ENCODE results near the gene BCR.
"Not testable (repeated sequence)": the region's sequence is repeated elsewhere in the genome, so short reads cannot be mapped to it uniquely, and the experiment has no call there.

Gene BCR

GRCh38 chr22:23305321-23305910 lies 125.1 kb downstream of the BCR start:
- Histone ChIP-seq H3K4me1 (ENCODE audit: insufficient read depth, low read length) (no peaks in the 10 kb centered on the region), H3K9ac (ENCODE audit: low read depth, low read length) (no peak overlapping the region), H3K9me3 (ENCODE audit: insufficient read depth, low read depth, low read length) (no peaks in the 10 kb centered on the region), H3K4me3 (ENCODE audit: low read length) (no peak overlapping the region), H3K27ac (ENCODE audit: low read length) (no peak overlapping the region), H3K27me3 (ENCODE audit: insufficient read depth, low read length) (no peaks in the 10 kb centered on the region), H3K36me3 (ENCODE audit: insufficient read depth, low read depth, low read length) (peaks cover 35% of the 10 kb centered on the region)

- H3K9me3 ChIP-seq (ENCODE audit: insufficient read depth, low read depth, low read length), result no peaks in the 10 kb centered on the region
- no peaks in the 10 kb centered on the region for H3K4me1 ChIP-seq (ENCODE audit: insufficient read depth, low read length)
- no peaks in the 10 kb centered on the region for H3K27me3 ChIP-seq (ENCODE audit: insufficient read depth, low read length)
- H3K4me3 ChIP-seq (ENCODE audit: low read length), result no peak overlapping the region
- no peak overlapping the region for H3K27ac ChIP-seq (ENCODE audit: low read length)
- H3K9ac ChIP-seq (ENCODE audit: low read depth, low read length), result no peak overlapping the region
- H3K36me3 ChIP-seq (ENCODE audit: insufficient read depth, low read depth, low read length), result peaks cover 30% of the 10 kb centered on the region
These were observed 125.6 kb downstream of the BCR start for GRCh38 chr22:23305922-23306374.

- H3K27ac ChIP-seq (ENCODE audit: low read length), result no peak overlapping the region
- no peaks in the 10 kb centered on the region for H3K9me3 ChIP-seq (ENCODE audit: insufficient read depth, low read depth, low read length)
- peaks cover 25% of the 10 kb centered on the region for H3K36me3 ChIP-seq (ENCODE audit: insufficient read depth, low read depth, low read length)
- no peaks in the 10 kb centered on the region for H3K4me1 ChIP-seq (ENCODE audit: insufficient read depth, low read length)
- no peak overlapping the region for H3K9ac ChIP-seq (ENCODE audit: low read depth, low read length)
- no peaks in the 10 kb centered on the region for H3K27me3 ChIP-seq (ENCODE audit: insufficient read depth, low read length)
- H3K4me3 ChIP-seq (ENCODE audit: low read length), result no peak overlapping the region
These were observed 126.2 kb downstream of the BCR start for GRCh38 chr22:23306438-23306921.

GRCh38 chr22:23306926-23307325 lies 126.6 kb downstream of the BCR start:
- Histone ChIP-seq H3K27ac (ENCODE audit: low read length) (no peak overlapping the region), H3K4me1 (ENCODE audit: insufficient read depth, low read length) (no peaks in the 10 kb centered on the region), H3K36me3 (ENCODE audit: insufficient read depth, low read depth, low read length) (peaks cover 20% of the 10 kb centered on the region), H3K4me3 (ENCODE audit: low read length) (no peak overlapping the region), H3K27me3 (ENCODE audit: insufficient read depth, low read length) (no peaks in the 10 kb centered on the region), H3K9me3 (ENCODE audit: insufficient read depth, low read depth, low read length) (no peaks in the 10 kb centered on the region), H3K9ac (ENCODE audit: low read depth, low read length) (no peak overlapping the region)

GRCh38 chr22:23307511-23307910 lies 127.2 kb downstream of the BCR start:
- H3K4me3 ChIP-seq (ENCODE audit: low read length); H3K9ac ChIP-seq (ENCODE audit: low read depth, low read length); H3K27ac ChIP-seq (ENCODE audit: low read length); H3K27me3 ChIP-seq (ENCODE audit: insufficient read depth, low read length); H3K4me1 ChIP-seq (ENCODE audit: insufficient read depth, low read length); H3K9me3 ChIP-seq (ENCODE audit: insufficient read depth, low read depth, low read length): not testable (repeated sequence)
- peaks cover 14% of the 10 kb centered on the region for H3K36me3 ChIP-seq (ENCODE audit: insufficient read depth, low read depth, low read length)

GRCh38 chr22:23309261-23309660 lies 129.0 kb downstream of the BCR start:
- not testable (repeated sequence) for H3K27ac ChIP-seq (ENCODE audit: low read length); H3K27me3 ChIP-seq (ENCODE audit: insufficient read depth, low read length); H3K36me3 ChIP-seq (ENCODE audit: insufficient read depth, low read depth, low read length); H3K9me3 ChIP-seq (ENCODE audit: insufficient read depth, low read depth, low read length); H3K4me3 ChIP-seq (ENCODE audit: low read length); H3K9ac ChIP-seq (ENCODE audit: low read depth, low read length); H3K4me1 ChIP-seq (ENCODE audit: insufficient read depth, low read length)

- not testable (repeated sequence) for H3K9me3 ChIP-seq (ENCODE audit: insufficient read depth, low read depth, low read length); H3K27ac ChIP-seq (ENCODE audit: low read length); H3K4me1 ChIP-seq (ENCODE audit: insufficient read depth, low read length); H3K27me3 ChIP-seq (ENCODE audit: insufficient read depth, low read length); H3K9ac ChIP-seq (ENCODE audit: low read depth, low read length); H3K4me3 ChIP-seq (ENCODE audit: low read length)
- H3K36me3 ChIP-seq (ENCODE audit: insufficient read depth, low read depth, low read length), result peaks cover 11% of the 10 kb centered on the region; the same call in 1 of the 2 replicates
These were observed 130.3 kb downstream of the BCR start for GRCh38 chr22:23310443-23311097.

GRCh38 chr22:23311635-23312420 lies 131.5 kb downstream of the BCR start:
- not testable (repeated sequence) for H3K9me3 ChIP-seq (ENCODE audit: insufficient read depth, low read depth, low read length); H3K4me1 ChIP-seq (ENCODE audit: insufficient read depth, low read length); H3K27ac ChIP-seq (ENCODE audit: low read length); H3K27me3 ChIP-seq (ENCODE audit: insufficient read depth, low read length); H3K4me3 ChIP-seq (ENCODE audit: low read length); H3K9ac ChIP-seq (ENCODE audit: low read depth, low read length)
- H3K36me3 ChIP-seq (ENCODE audit: insufficient read depth, low read depth, low read length), result peaks cover 11% of the 10 kb centered on the region; the same call in 1 of the 2 replicates

GRCh38 chr22:23313791-23314567 lies 133.7 kb downstream of the BCR start:
- H3K36me3 ChIP-seq (ENCODE audit: insufficient read depth, low read depth, low read length), result peaks cover 11% of the 10 kb centered on the region; the same call in 1 of the 2 replicates
- H3K27ac ChIP-seq (ENCODE audit: low read length), result no peak overlapping the region
- no peak overlapping the region for H3K9ac ChIP-seq (ENCODE audit: low read depth, low read length)
- no peaks in the 10 kb centered on the region for H3K9me3 ChIP-seq (ENCODE audit: insufficient read depth, low read depth, low read length)
- no peak overlapping the region for H3K4me3 ChIP-seq (ENCODE audit: low read length)
- no peaks in the 10 kb centered on the region for H3K4me1 ChIP-seq (ENCODE audit: insufficient read depth, low read length)
- no peaks in the 10 kb centered on the region for H3K27me3 ChIP-seq (ENCODE audit: insufficient read depth, low read length)

- Histone ChIP-seq H3K9ac (ENCODE audit: low read depth, low read length) (no peak overlapping the region), H3K9me3 (ENCODE audit: insufficient read depth, low read depth, low read length) (no peaks in the 10 kb centered on the region), H3K4me1 (ENCODE audit: insufficient read depth, low read length) (no peaks in the 10 kb centered on the region), H3K27me3 (ENCODE audit: insufficient read depth, low read length) (no peaks in the 10 kb centered on the region), H3K36me3 (ENCODE audit: insufficient read depth, low read depth, low read length) (peaks cover 11% of the 10 kb centered on the region; the same call in 1 of the 2 replicates), H3K4me3 (ENCODE audit: low read length) (no peak overlapping the region), H3K27ac (ENCODE audit: low read length) (no peak overlapping the region)
These were observed 135.1 kb downstream of the BCR start for GRCh38 chr22:23315341-23315917.

GRCh38 chr22:23316596-23316995 lies 136.3 kb downstream of the BCR start:
- peaks cover 11% of the 10 kb centered on the region; the same call in 1 of the 2 replicates for H3K36me3 ChIP-seq (ENCODE audit: insufficient read depth, low read depth, low read length)
- H3K9ac ChIP-seq (ENCODE audit: low read depth, low read length); H3K27me3 ChIP-seq (ENCODE audit: insufficient read depth, low read length); H3K4me3 ChIP-seq (ENCODE audit: low read length); H3K4me1 ChIP-seq (ENCODE audit: insufficient read depth, low read length); H3K9me3 ChIP-seq (ENCODE audit: insufficient read depth, low read depth, low read length); H3K27ac ChIP-seq (ENCODE audit: low read length): not testable (repeated sequence)
